ENCODE data around the gene SELENOT.
"Not testable (repeated sequence)": the region's sequence is repeated elsewhere in the genome, so short reads cannot be mapped to it uniquely, and the experiment has no call there.

SELENOT gene

GRCh38 chr3:150588027-150588830, 14.9 kb upstream of the SELENOT start:
- no peak overlapping the region for H3K27ac ChIP-seq (ENCODE audit: insufficient read depth, low read length, poor library complexity, severe bottlenecking)
- no peak overlapping the region for H3K4me3 ChIP-seq (ENCODE audit: insufficient read depth, low read depth, low read length, poor library complexity, severe bottlenecking)
- peaks cover 18% of the 10 kb centered on the region for H3K36me3 ChIP-seq (ENCODE audit: control insufficient read depth, insufficient read depth, low read length)
- H3K9me3 ChIP-seq (ENCODE audit: control insufficient read depth, low read length) = no peaks in the 10 kb centered on the region
- no peaks in the 10 kb centered on the region for H3K4me1 ChIP-seq (ENCODE audit: control insufficient read depth, insufficient read depth, low read length, poor library complexity, severe bottlenecking)
- no peaks in the 10 kb centered on the region for H3K27me3 ChIP-seq (replicated peaks; ENCODE audit: control insufficient read depth, insufficient read depth, low read length, poor library complexity, severe bottlenecking)
- no peak for DNase-seq

- Histone ChIP-seq H3K27me3 (replicated peaks; ENCODE audit: control insufficient read depth, insufficient read depth, low read length, poor library complexity, severe bottlenecking) (no peaks in the 10 kb centered on the region), H3K27ac (ENCODE audit: insufficient read depth, low read length, poor library complexity, severe bottlenecking) (no peak overlapping the region), H3K4me3 (ENCODE audit: insufficient read depth, low read depth, low read length, poor library complexity, severe bottlenecking) (no peak overlapping the region), H3K4me1 (ENCODE audit: control insufficient read depth, insufficient read depth, low read length, poor library complexity, severe bottlenecking) (no peaks in the 10 kb centered on the region), H3K36me3 (ENCODE audit: control insufficient read depth, insufficient read depth, low read length) (peaks cover 13% of the 10 kb centered on the region), H3K9me3 (ENCODE audit: control insufficient read depth, low read length) (no peaks in the 10 kb centered on the region)
- DNase-seq = no peak
Measured at GRCh38 chr3:150589759-150590158, 13.4 kb upstream of the SELENOT start.

GRCh38 chr3:150594150-150594549, 9.0 kb upstream of the SELENOT start:
- no peaks in the 10 kb centered on the region for H3K9me3 ChIP-seq (ENCODE audit: control insufficient read depth, low read length)
- H3K4me3 ChIP-seq (ENCODE audit: insufficient read depth, low read depth, low read length, poor library complexity, severe bottlenecking) = no peak overlapping the region
- no peaks in the 10 kb centered on the region for H3K4me1 ChIP-seq (ENCODE audit: control insufficient read depth, insufficient read depth, low read length, poor library complexity, severe bottlenecking)
- no peaks in the 10 kb centered on the region for H3K36me3 ChIP-seq (ENCODE audit: control insufficient read depth, insufficient read depth, low read length)
- H3K27me3 ChIP-seq (replicated peaks; ENCODE audit: control insufficient read depth, insufficient read depth, low read length, poor library complexity, severe bottlenecking) = no peaks in the 10 kb centered on the region
- H3K27ac ChIP-seq (ENCODE audit: insufficient read depth, low read length, poor library complexity, severe bottlenecking) = no peak overlapping the region
- no peak for DNase-seq

- Histone ChIP-seq H3K4me3 (ENCODE audit: insufficient read depth, low read depth, low read length, poor library complexity, severe bottlenecking) (no peak overlapping the region), H3K9me3 (ENCODE audit: control insufficient read depth, low read length) (no peaks in the 10 kb centered on the region), H3K27ac (ENCODE audit: insufficient read depth, low read length, poor library complexity, severe bottlenecking) (no peak overlapping the region), H3K36me3 (ENCODE audit: control insufficient read depth, insufficient read depth, low read length) (no peaks in the 10 kb centered on the region), H3K4me1 (ENCODE audit: control insufficient read depth, insufficient read depth, low read length, poor library complexity, severe bottlenecking) (peaks cover 4% of the 10 kb centered on the region), H3K27me3 (replicated peaks; ENCODE audit: control insufficient read depth, insufficient read depth, low read length, poor library complexity, severe bottlenecking) (no peaks in the 10 kb centered on the region)
- no peak for DNase-seq
Measured at GRCh38 chr3:150597646-150598045, 5.5 kb upstream of the SELENOT start.

GRCh38 chr3:150599611-150600297, 3.4 kb upstream of the SELENOT start:
- H3K36me3 ChIP-seq (ENCODE audit: control insufficient read depth, insufficient read depth, low read length) = no peaks in the 10 kb centered on the region
- DNase-seq = no peak
- no peaks in the 10 kb centered on the region for H3K27me3 ChIP-seq (replicated peaks; ENCODE audit: control insufficient read depth, insufficient read depth, low read length, poor library complexity, severe bottlenecking)
- H3K27ac ChIP-seq (ENCODE audit: insufficient read depth, low read length, poor library complexity, severe bottlenecking) = no peak overlapping the region
- no peak overlapping the region for H3K4me3 ChIP-seq (ENCODE audit: insufficient read depth, low read depth, low read length, poor library complexity, severe bottlenecking)
- no peaks in the 10 kb centered on the region for H3K9me3 ChIP-seq (ENCODE audit: control insufficient read depth, low read length)
- peaks cover 11% of the 10 kb centered on the region for H3K4me1 ChIP-seq (ENCODE audit: control insufficient read depth, insufficient read depth, low read length, poor library complexity, severe bottlenecking)

GRCh38 chr3:150600647-150601530, 2.2 kb upstream of the SELENOT start:
- not testable (repeated sequence) for H3K9me3 ChIP-seq (ENCODE audit: control insufficient read depth, low read length); DNase-seq; H3K27me3 ChIP-seq (replicated peaks; ENCODE audit: control insufficient read depth, insufficient read depth, low read length, poor library complexity, severe bottlenecking); H3K36me3 ChIP-seq (ENCODE audit: control insufficient read depth, insufficient read depth, low read length); H3K27ac ChIP-seq (ENCODE audit: insufficient read depth, low read length, poor library complexity, severe bottlenecking); H3K4me3 ChIP-seq (ENCODE audit: insufficient read depth, low read depth, low read length, poor library complexity, severe bottlenecking)
- H3K4me1 ChIP-seq (ENCODE audit: control insufficient read depth, insufficient read depth, low read length, poor library complexity, severe bottlenecking) = peaks cover 15% of the 10 kb centered on the region

GRCh38 chr3:150602426-150603152, 532 bp upstream of the SELENOT start:
- peaks cover 7% of the 10 kb centered on the region for H3K36me3 ChIP-seq (ENCODE audit: control insufficient read depth, insufficient read depth, low read length)
- no peak for DNase-seq
- H3K4me3 ChIP-seq (ENCODE audit: insufficient read depth, low read depth, low read length, poor library complexity, severe bottlenecking) = peak overlapping the region; percentile 71
- H3K27ac ChIP-seq (ENCODE audit: insufficient read depth, low read length, poor library complexity, severe bottlenecking) = peak overlapping the region; percentile 98
- H3K4me1 ChIP-seq (ENCODE audit: control insufficient read depth, insufficient read depth, low read length, poor library complexity, severe bottlenecking) = peaks cover 27% of the 10 kb centered on the region
- no peaks in the 10 kb centered on the region for H3K9me3 ChIP-seq (ENCODE audit: control insufficient read depth, low read length)
- no peaks in the 10 kb centered on the region for H3K27me3 ChIP-seq (replicated peaks; ENCODE audit: control insufficient read depth, insufficient read depth, low read length, poor library complexity, severe bottlenecking)

- Histone ChIP-seq H3K27me3 (replicated peaks; ENCODE audit: control insufficient read depth, insufficient read depth, low read length, poor library complexity, severe bottlenecking) (no peaks in the 10 kb centered on the region), H3K36me3 (ENCODE audit: control insufficient read depth, insufficient read depth, low read length) (peaks cover 8% of the 10 kb centered on the region), H3K4me1 (ENCODE audit: control insufficient read depth, insufficient read depth, low read length, poor library complexity, severe bottlenecking) (peaks cover 30% of the 10 kb centered on the region), H3K9me3 (ENCODE audit: control insufficient read depth, low read length) (no peaks in the 10 kb centered on the region), H3K4me3 (ENCODE audit: insufficient read depth, low read depth, low read length, poor library complexity, severe bottlenecking) (peak overlapping the region; percentile 71), H3K27ac (ENCODE audit: insufficient read depth, low read length, poor library complexity, severe bottlenecking) (peak overlapping the region; percentile 98)
- DNase-seq = no peak
Measured at GRCh38 chr3:150603980-150604319, 829 bp downstream of the SELENOT start.

GRCh38 chr3:150605998-150606641, 3.0 kb downstream of the SELENOT start:
- H3K27ac ChIP-seq (ENCODE audit: insufficient read depth, low read length, poor library complexity, severe bottlenecking) = no peak overlapping the region
- no peaks in the 10 kb centered on the region for H3K27me3 ChIP-seq (replicated peaks; ENCODE audit: control insufficient read depth, insufficient read depth, low read length, poor library complexity, severe bottlenecking)
- H3K4me1 ChIP-seq (ENCODE audit: control insufficient read depth, insufficient read depth, low read length, poor library complexity, severe bottlenecking) = peaks cover 39% of the 10 kb centered on the region

More at GRCh38 chr3:150605998-150606641, 3.0 kb downstream of the SELENOT start:
- no peak for DNase-seq
- no peak overlapping the region for H3K4me3 ChIP-seq (ENCODE audit: insufficient read depth, low read depth, low read length, poor library complexity, severe bottlenecking)
- H3K9me3 ChIP-seq (ENCODE audit: control insufficient read depth, low read length) = no peaks in the 10 kb centered on the region
- H3K36me3 ChIP-seq (ENCODE audit: control insufficient read depth, insufficient read depth, low read length) = peaks cover 8% of the 10 kb centered on the region

Measured in effector memory CD4-positive, alpha-beta T cell (primary cell).